Sigmoid colon (tissue), 7 donors: Measurements from ENCODE around the gene GTPBP4. TPM values are rescaled to one million over a fixed set of nuclear protein-coding genes. Genes with fewer than 3 reads are reported as not detected.

Experiments
- DNase-seq: peaks from one replicate; pipeline ENCODE4 v3.0.0-alpha.2; 2019
- H3K27ac ChIP-seq, 4 donors: fragments of 200-600 bp; sonication (generic); one replicate each; pipeline ENCODE4 v1.5.1; 2016 to 2019; ENCODE audit warnings: mild to moderate bottlenecking in 1 of 4
- H3K27me3 ChIP-seq, 3 donors: fragments of 200-600 bp; sonication (generic); one replicate each; pipeline ENCODE4 v1.5.1; 2019; ENCODE audit warnings: mild to moderate bottlenecking in 1 of 3
- H3K36me3 ChIP-seq, 4 donors: fragments of 200-600 bp; sonication (generic); one replicate each; pipeline ENCODE4 v1.5.1; 2016 to 2019
- H3K4me1 ChIP-seq, 4 donors: fragments of 200-600 bp; sonication (generic); one replicate each; pipeline ENCODE4 v1.5.1; 2017 to 2019
- H3K4me3 ChIP-seq, 4 donors: fragments of 200-600 bp; sonication (generic); one replicate each; pipeline ENCODE4 v1.5.1; 2017 to 2019; ENCODE audit warnings: mild to moderate bottlenecking in 2 of 4, moderate library complexity in 1 of 4
- H3K9me3 ChIP-seq, 4 donors: fragments of 200-600 bp in 3 of 4; sonication (generic) in 3 of 4; one replicate each; pipeline versions ENCODE4 v1.5.1 to v1.6.1; 2013 to 2019
- EP300 ChIP-seq, 4 donors: sonication (generic); formaldehyde crosslinking; IDR thresholded peaks; one replicate each; pipeline ENCODE4 v1.6.1; 2017; ENCODE audit warnings: antibody characterized with exemption in 4 of 4
- POLR2A ChIP-seq, 2 donors: fragments of 450-650 bp; IDR thresholded peaks; one replicate each; pipeline ENCODE4 v1.6.1; 2016; ENCODE audit warnings: antibody characterized with exemption in 2 of 2, mild to moderate bottlenecking in 2 of 2, moderate library complexity in 2 of 2
- POLR2AphosphoS5 ChIP-seq, 4 donors: sonication (generic); formaldehyde crosslinking; IDR thresholded peaks; one replicate each; pipeline ENCODE4 v1.6.1; 2017; ENCODE audit warnings: antibody characterized with exemption in 4 of 4
- WGBS, 2 donors: extraction: QIAGEN DNeasy Blood & Tissue Kit; methylation state at CpG; one replicate each; pipeline ENCODE4 v1.1.7; 2013; 5-methylcytosine and 5-hydroxymethylcytosine counted together
- intact Hi-C: fragments of 100-400 bp; cut with DNase I; formaldehyde crosslinking; loops from one replicate; pipeline ENCODE4 v1.15.1; 2023
- polyA plus RNA-seq, 3 donors: library from polyadenylated mRNA; stranded (reverse); fragments of 200-250 nt; gene quantifications; one replicate each; pipeline ENCODE4 v1.2.3, GENCODE V29; 2013
- total RNA-seq, 4 donors: library from RNA; depleted of rRNA; stranded (reverse); fragments of >200 nt; gene quantifications; one replicate each; pipeline ENCODE4 v1.1.0, GENCODE V29; 2016
- TF ChIP-seq, protein P1 (sequence below), 4 experiments: fragments of 450-650 bp in 3 of 4; fragments of 200-600 bp in 1 of 4; IDR thresholded peaks; one replicate each; pipeline ENCODE4 v1.5.1; 2016 to 2019; ENCODE audit warnings: antibody characterized with exemption in 4 of 4, mild to moderate bottlenecking in 3 of 4, moderate library complexity in 2 of 4
- donor health status: healthy with polysubstance abuse.
- donor health status: Bipolar disorder and iron deficiency.
- donor health status: healthy.

Gene GTPBP4
- total and polyA plus RNA-seq, 7 donors: 8.1 to 38.7 (median 16.8) TPM

DNA sequence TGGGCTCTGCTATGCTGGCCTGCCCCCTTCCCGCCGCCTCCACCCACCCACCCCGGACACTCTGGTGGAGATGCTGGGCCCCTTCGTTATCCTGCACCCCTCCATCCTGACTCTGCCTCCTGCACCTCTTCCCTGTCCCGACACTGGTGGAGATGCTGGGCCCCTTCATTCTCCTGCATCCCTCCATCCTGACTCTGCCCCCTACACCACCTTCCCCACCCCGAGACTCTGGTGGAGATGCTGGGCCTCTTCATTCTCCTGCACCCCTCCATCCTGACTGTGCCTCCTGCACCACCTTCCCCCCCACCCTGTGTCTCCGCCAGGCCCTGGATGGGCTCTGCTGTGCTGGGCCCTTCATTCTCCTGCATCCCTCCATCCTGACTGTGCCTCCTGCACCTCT, 22.5 kb downstream of the GTPBP4 start:
- no peak overlapping the region for H3K4me3 ChIP-seq
- WGBS, 2 donors: 93 to 96% methylated on average over 7 of the region's 7 CpGs
- no peaks in the 10 kb centered on the region for H3K27me3 ChIP-seq
- intact Hi-C loops: no loop called here
- H3K4me1 ChIP-seq: no peaks in the 10 kb centered on the region
- H3K27ac ChIP-seq: no peak overlapping the region
- no peaks in the 10 kb centered on the region for H3K9me3 ChIP-seq
- no peak for DNase-seq
- no peak for TF ChIP-seq EP300 (IDR thresholded peaks at IDR 0.05)
- TF ChIP-seq POLR2A (IDR thresholded peaks at IDR 0.05): no peak
- TF ChIP-seq, protein P1, sequence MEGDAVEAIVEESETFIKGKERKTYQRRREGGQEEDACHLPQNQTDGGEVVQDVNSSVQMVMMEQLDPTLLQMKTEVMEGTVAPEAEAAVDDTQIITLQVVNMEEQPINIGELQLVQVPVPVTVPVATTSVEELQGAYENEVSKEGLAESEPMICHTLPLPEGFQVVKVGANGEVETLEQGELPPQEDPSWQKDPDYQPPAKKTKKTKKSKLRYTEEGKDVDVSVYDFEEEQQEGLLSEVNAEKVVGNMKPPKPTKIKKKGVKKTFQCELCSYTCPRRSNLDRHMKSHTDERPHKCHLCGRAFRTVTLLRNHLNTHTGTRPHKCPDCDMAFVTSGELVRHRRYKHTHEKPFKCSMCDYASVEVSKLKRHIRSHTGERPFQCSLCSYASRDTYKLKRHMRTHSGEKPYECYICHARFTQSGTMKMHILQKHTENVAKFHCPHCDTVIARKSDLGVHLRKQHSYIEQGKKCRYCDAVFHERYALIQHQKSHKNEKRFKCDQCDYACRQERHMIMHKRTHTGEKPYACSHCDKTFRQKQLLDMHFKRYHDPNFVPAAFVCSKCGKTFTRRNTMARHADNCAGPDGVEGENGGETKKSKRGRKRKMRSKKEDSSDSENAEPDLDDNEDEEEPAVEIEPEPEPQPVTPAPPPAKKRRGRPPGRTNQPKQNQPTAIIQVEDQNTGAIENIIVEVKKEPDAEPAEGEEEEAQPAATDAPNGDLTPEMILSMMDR (IDR thresholded peaks at IDR 0.05): no peak
- no peak for TF ChIP-seq POLR2AphosphoS5 (IDR thresholded peaks at IDR 0.05)
- peaks cover 33 to 97% (median 78%) of the 10 kb centered on the region in 4 donors for H3K36me3 ChIP-seq

DNA sequence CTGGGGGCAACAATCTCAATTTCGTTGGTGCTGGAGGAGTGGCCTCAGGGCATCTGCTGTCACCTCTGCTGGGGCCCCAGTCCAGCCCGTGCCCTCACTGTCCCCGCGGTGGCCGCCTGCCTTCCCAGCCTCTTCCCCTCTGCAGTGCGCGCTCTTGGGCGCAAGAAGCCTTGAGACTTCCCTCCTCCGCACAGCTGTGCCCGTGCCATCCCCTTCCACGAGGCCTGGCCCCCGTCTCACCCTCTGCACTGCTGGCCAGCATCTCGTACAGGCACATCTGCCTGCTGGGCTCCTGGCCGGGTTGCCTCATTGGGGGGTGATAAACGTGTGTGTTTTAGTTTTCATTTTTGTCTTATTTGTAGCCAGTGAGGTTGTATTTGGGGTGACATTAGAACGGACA, 23.5 kb downstream of the GTPBP4 start:
- H3K36me3 ChIP-seq: peaks cover 39 to 97% (median 81%) of the 10 kb centered on the region in 4 donors
- H3K4me1 ChIP-seq: no peaks in the 10 kb centered on the region
- intact Hi-C loops: no loop called here
- H3K9me3 ChIP-seq: no peaks in the 10 kb centered on the region
- no peak overlapping the region for H3K4me3 ChIP-seq
- DNase-seq: no peak
- WGBS, 2 donors: 95 to 96% methylated on average over 16 of the region's 16 CpGs
- TF ChIP-seq POLR2AphosphoS5 (IDR thresholded peaks at IDR 0.05) (no peak), EP300 (IDR thresholded peaks at IDR 0.05) (no peak), POLR2A (IDR thresholded peaks at IDR 0.05) (no peak)
- TF ChIP-seq, protein P1 (IDR thresholded peaks at IDR 0.05): no peak
- no peaks in the 10 kb centered on the region for H3K27me3 ChIP-seq
- H3K27ac ChIP-seq: no peak overlapping the region

DNA sequence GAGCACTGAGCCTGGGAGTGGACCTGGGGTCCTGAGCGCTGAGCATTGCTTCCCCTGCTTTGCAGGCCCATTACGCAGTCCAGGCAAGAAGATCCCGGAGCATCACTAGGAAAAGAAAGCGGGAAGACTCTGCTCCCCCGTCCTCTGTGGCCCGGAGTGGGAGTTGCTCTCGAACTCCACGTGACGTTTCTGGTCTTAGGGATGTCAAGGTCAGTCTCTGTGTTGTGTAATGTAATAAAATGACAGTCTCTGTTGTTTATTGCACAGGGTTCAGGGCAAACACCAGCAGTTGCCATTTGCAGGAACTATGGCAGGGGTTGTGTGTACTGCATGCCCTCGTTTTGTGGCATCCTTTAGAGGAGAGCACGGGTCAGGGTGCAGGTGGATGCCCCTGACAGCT, 27.5 kb downstream of the GTPBP4 start:
- Histone ChIP-seq H3K27ac (no peak overlapping the region), H3K36me3 (peaks cover 31 to 83% (median 60%) of the 10 kb centered on the region in 4 donors), H3K9me3 (no peaks in the 10 kb centered on the region), H3K27me3 (no peaks in the 10 kb centered on the region), H3K4me1 (no peaks in the 10 kb centered on the region), H3K4me3 (no peak overlapping the region)
- TF ChIP-seq POLR2AphosphoS5 (IDR thresholded peaks at IDR 0.05): no peak
- no peak for TF ChIP-seq EP300 (IDR thresholded peaks at IDR 0.05)
- TF ChIP-seq POLR2A (IDR thresholded peaks at IDR 0.05): no peak
- TF ChIP-seq, protein P1 (IDR thresholded peaks at IDR 0.05): no peak
- WGBS, 2 donors: 90 to 96% methylated on average over 11 of the region's 11 CpGs
- intact Hi-C loops: no loop called here
- no peak for DNase-seq

DNA sequence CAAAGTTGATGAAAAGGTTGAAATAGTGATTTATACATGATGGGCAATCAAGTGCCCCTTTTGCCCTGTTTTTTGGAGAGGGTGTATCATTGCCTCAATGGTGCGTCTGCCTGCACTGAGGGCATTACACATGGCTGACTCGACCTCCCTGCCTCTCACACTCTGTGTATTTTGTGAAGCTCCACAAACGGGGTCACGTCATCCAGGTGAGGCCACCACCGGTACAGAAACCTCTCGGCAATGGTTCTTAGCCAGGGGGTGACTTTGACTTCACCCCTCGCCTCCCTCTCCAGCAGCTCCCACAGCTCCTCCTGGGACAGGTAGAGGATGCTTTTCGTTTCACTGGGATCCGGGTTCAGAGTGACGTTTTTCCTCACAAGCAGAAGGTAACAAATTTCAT, 31.1 kb downstream of the GTPBP4 start:
- TF ChIP-seq POLR2AphosphoS5 (IDR thresholded peaks at IDR 0.05) (no peak), POLR2A (IDR thresholded peaks at IDR 0.05) (no peak)
- Histone ChIP-seq H3K27me3 (no peaks in the 10 kb centered on the region), H3K4me3 (no peak overlapping the region), H3K4me1 (no peaks in the 10 kb centered on the region), H3K36me3 (peaks cover 20 to 46% (median 32%) of the 10 kb centered on the region in 4 donors), H3K9me3 (no peaks in the 10 kb centered on the region), H3K27ac (no peak overlapping the region)
- intact Hi-C loops: no loop called here
- 93 to 95% methylated on average over 10 of the region's 10 CpGs for WGBS, 2 donors
- no peak for DNase-seq

DNA sequence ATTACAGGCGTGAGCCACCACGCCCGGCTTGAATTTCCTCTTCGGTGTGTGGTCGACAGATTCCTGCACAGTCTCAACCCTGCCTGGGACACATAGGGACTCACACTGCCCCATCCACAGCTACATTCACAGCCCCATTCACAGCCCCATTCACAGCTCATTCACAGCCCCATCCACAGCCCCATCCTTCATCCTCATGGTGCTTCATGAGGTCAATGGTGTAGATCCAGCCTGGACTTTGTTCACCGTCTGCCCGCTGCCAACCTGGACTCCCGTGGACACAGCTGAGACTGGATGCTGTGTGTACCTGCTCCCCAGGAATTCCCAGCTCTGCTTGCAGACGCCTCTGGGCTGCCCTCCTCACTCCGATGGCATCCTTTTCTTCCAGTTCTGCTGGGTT, 32.2 kb downstream of the GTPBP4 start:
- Histone ChIP-seq H3K27me3 (no peaks in the 10 kb centered on the region), H3K4me3 (no peak overlapping the region), H3K27ac (no peak overlapping the region), H3K4me1 (no peaks in the 10 kb centered on the region), H3K9me3 (no peaks in the 10 kb centered on the region), H3K36me3 (peaks cover 20 to 38% (median 25%) of the 10 kb centered on the region in 4 donors)
- TF ChIP-seq, protein P1 (IDR thresholded peaks at IDR 0.05): no peak
- TF ChIP-seq POLR2AphosphoS5 (IDR thresholded peaks at IDR 0.05): no peak
- TF ChIP-seq EP300 (IDR thresholded peaks at IDR 0.05): no peak
- TF ChIP-seq POLR2A (IDR thresholded peaks at IDR 0.05): no peak
- 91 to 94% methylated on average over 10 of the region's 10 CpGs for WGBS, 2 donors
- intact Hi-C loops: no loop called here
- DNase-seq: no peak
